ENCODE measurements around the gene RMND5B.

- TF ChIP-seq CTCF (IDR thresholded peaks at IDR 0.05) = no peak
- no peak for TF ChIP-seq POLR2A (IDR thresholded peaks at IDR 0.05)
These were observed at the start of gene RMND5B for GRCh38 chr5:178130576-178131445.
